Measurements from ENCODE around the gene CNGA3.

CNGA3 gene

GRCh38 chr2:98376996-98377395 lies 30.7 kb downstream of the CNGA3 start:
- Histone ChIP-seq H3K27ac (replicated peaks) (no peak overlapping the region), H3K27me3 (ENCODE audit: insufficient read depth, poor library complexity, severe bottlenecking) (peaks cover 9% of the 10 kb centered on the region), H3K4me3 (replicated peaks; ENCODE audit: insufficient read depth, low read length) (no peak overlapping the region)
- TF ChIP-seq, protein P1, sequence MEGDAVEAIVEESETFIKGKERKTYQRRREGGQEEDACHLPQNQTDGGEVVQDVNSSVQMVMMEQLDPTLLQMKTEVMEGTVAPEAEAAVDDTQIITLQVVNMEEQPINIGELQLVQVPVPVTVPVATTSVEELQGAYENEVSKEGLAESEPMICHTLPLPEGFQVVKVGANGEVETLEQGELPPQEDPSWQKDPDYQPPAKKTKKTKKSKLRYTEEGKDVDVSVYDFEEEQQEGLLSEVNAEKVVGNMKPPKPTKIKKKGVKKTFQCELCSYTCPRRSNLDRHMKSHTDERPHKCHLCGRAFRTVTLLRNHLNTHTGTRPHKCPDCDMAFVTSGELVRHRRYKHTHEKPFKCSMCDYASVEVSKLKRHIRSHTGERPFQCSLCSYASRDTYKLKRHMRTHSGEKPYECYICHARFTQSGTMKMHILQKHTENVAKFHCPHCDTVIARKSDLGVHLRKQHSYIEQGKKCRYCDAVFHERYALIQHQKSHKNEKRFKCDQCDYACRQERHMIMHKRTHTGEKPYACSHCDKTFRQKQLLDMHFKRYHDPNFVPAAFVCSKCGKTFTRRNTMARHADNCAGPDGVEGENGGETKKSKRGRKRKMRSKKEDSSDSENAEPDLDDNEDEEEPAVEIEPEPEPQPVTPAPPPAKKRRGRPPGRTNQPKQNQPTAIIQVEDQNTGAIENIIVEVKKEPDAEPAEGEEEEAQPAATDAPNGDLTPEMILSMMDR (IDR thresholded peaks at IDR 0.05; ENCODE audit: insufficient read depth, low read length): no peak
- TF ChIP-seq, protein P2, sequence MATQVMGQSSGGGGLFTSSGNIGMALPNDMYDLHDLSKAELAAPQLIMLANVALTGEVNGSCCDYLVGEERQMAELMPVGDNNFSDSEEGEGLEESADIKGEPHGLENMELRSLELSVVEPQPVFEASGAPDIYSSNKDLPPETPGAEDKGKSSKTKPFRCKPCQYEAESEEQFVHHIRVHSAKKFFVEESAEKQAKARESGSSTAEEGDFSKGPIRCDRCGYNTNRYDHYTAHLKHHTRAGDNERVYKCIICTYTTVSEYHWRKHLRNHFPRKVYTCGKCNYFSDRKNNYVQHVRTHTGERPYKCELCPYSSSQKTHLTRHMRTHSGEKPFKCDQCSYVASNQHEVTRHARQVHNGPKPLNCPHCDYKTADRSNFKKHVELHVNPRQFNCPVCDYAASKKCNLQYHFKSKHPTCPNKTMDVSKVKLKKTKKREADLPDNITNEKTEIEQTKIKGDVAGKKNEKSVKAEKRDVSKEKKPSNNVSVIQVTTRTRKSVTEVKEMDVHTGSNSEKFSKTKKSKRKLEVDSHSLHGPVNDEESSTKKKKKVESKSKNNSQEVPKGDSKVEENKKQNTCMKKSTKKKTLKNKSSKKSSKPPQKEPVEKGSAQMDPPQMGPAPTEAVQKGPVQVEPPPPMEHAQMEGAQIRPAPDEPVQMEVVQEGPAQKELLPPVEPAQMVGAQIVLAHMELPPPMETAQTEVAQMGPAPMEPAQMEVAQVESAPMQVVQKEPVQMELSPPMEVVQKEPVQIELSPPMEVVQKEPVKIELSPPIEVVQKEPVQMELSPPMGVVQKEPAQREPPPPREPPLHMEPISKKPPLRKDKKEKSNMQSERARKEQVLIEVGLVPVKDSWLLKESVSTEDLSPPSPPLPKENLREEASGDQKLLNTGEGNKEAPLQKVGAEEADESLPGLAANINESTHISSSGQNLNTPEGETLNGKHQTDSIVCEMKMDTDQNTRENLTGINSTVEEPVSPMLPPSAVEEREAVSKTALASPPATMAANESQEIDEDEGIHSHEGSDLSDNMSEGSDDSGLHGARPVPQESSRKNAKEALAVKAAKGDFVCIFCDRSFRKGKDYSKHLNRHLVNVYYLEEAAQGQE (IDR thresholded peaks at IDR 0.05; ENCODE audit: insufficient replicate concordance, low read depth): no peak
- TF ChIP-seq SPI1 (IDR thresholded peaks at IDR 0.05; ENCODE audit: borderline replicate concordance, low read depth) (no peak), GABPA (IDR thresholded peaks at IDR 0.05; ENCODE audit: low read depth) (no peak), POLR2AphosphoS5 (IDR thresholded peaks at IDR 0.05; ENCODE audit: low read depth) (no peak)
- no peak for DNase-seq (ENCODE audit: low read depth in 1 of 2, low spot score in 1 of 2)

GRCh38 chr2:98377544-98377943 lies 31.3 kb downstream of the CNGA3 start:
- Histone ChIP-seq H3K27me3 (ENCODE audit: insufficient read depth, poor library complexity, severe bottlenecking) (peaks cover 9% of the 10 kb centered on the region), H3K27ac (replicated peaks) (no peak overlapping the region), H3K4me3 (replicated peaks; ENCODE audit: insufficient read depth, low read length) (no peak overlapping the region)
- no peak for DNase-seq (ENCODE audit: low read depth in 1 of 2, low spot score in 1 of 2)
- TF ChIP-seq, protein P1 (IDR thresholded peaks at IDR 0.05; ENCODE audit: insufficient read depth, low read length): no peak
- TF ChIP-seq SPI1 (IDR thresholded peaks at IDR 0.05; ENCODE audit: borderline replicate concordance, low read depth) (no peak), GABPA (IDR thresholded peaks at IDR 0.05; ENCODE audit: low read depth) (no peak), POLR2AphosphoS5 (IDR thresholded peaks at IDR 0.05; ENCODE audit: low read depth) (no peak)
- TF ChIP-seq, protein P2 (IDR thresholded peaks at IDR 0.05; ENCODE audit: insufficient replicate concordance, low read depth): no peak

- Histone ChIP-seq H3K27me3 (ENCODE audit: insufficient read depth, poor library complexity, severe bottlenecking) (peaks cover 9% of the 10 kb centered on the region), H3K27ac (replicated peaks) (no peak overlapping the region), H3K4me3 (replicated peaks; ENCODE audit: insufficient read depth, low read length) (no peak overlapping the region)
- no peak for DNase-seq (ENCODE audit: low read depth in 1 of 2, low spot score in 1 of 2)
- TF ChIP-seq, protein P1 (IDR thresholded peaks at IDR 0.05; ENCODE audit: insufficient read depth, low read length): no peak
- no peak for TF ChIP-seq SPI1 (IDR thresholded peaks at IDR 0.05; ENCODE audit: borderline replicate concordance, low read depth)
- TF ChIP-seq, protein P2 (IDR thresholded peaks at IDR 0.05; ENCODE audit: insufficient replicate concordance, low read depth): no peak
- TF ChIP-seq POLR2AphosphoS5 (IDR thresholded peaks at IDR 0.05; ENCODE audit: low read depth): no peak
- no peak for TF ChIP-seq GABPA (IDR thresholded peaks at IDR 0.05; ENCODE audit: low read depth)
Measured at GRCh38 chr2:98378196-98378595, 31.9 kb downstream of the CNGA3 start.

Measured in HL-60 (cell line).